H9 (cell line): Measurements from ENCODE around the gene LGALS14. TPM values are rescaled to one million over a fixed set of nuclear protein-coding genes. Genes with fewer than 3 reads are reported as not detected.

Experiments used
- DNase-seq: peaks from one replicate; pipeline ENCODE4 v3.0.0-alpha.2; 2017
- H2AFZ ChIP-seq: one replicate; pipeline ENCODE4 v1.6.1; 2013; ENCODE audit warnings: mild to moderate bottlenecking, low read length, control low read depth, moderate library complexity
- H2AK5ac ChIP-seq: 2 replicates; pipeline ENCODE4 v1.6.1; 2013; ENCODE audit warnings: low read length, control low read depth, mixed read lengths; ENCODE audit not compliant: insufficient read length
- H2BK120ac ChIP-seq: one replicate; pipeline ENCODE4 v1.6.1; 2013; ENCODE audit warnings: low read depth, mild to moderate bottlenecking, low read length, control low read depth, inconsistent platforms; ENCODE audit not compliant: poor library complexity, severe bottlenecking
- H2BK12ac ChIP-seq: 2 replicates; pipeline ENCODE4 v1.6.1; 2013; ENCODE audit warnings: low read length, control low read depth, mixed read lengths, low read depth; ENCODE audit not compliant: insufficient read length
- H2BK15ac ChIP-seq: 2 replicates; pipeline ENCODE4 v1.6.1; 2013; ENCODE audit warnings: low read depth, low read length, control low read depth
- H2BK20ac ChIP-seq: one replicate; pipeline ENCODE4 v1.6.1; 2013; ENCODE audit warnings: low read depth, mild to moderate bottlenecking, low read length, control low read depth, inconsistent platforms; ENCODE audit not compliant: poor library complexity, severe bottlenecking
- H2BK5ac ChIP-seq: 2 replicates; pipeline ENCODE4 v1.6.1; 2013; ENCODE audit warnings: low read length, control low read depth, mixed read lengths; ENCODE audit not compliant: insufficient read length
- H3K14ac ChIP-seq: 2 replicates; pipeline ENCODE4 v1.6.1; 2013; ENCODE audit warnings: low read length, control low read depth; ENCODE audit not compliant: insufficient read depth
- H3K18ac ChIP-seq: 2 replicates; pipeline ENCODE4 v1.6.1; 2013; ENCODE audit warnings: low read depth, mild to moderate bottlenecking, mixed read lengths, low read length, control low read depth; ENCODE audit not compliant: insufficient read length
- H3K23ac ChIP-seq: 2 replicates; pipeline ENCODE4 v1.6.1; 2013; ENCODE audit warnings: low read length, control low read depth, mixed read lengths, low read depth; ENCODE audit not compliant: insufficient read length
- H3K23me2 ChIP-seq: 2 replicates; pipeline ENCODE4 v1.6.1; 2013; ENCODE audit warnings: low read depth, mild to moderate bottlenecking, mixed read lengths, low read length, control low read depth; ENCODE audit not compliant: insufficient read length, poor library complexity, severe bottlenecking
- H3K27ac ChIP-seq: 2 replicates; pipeline ENCODE4 v1.5.1; 2013; ENCODE audit warnings: low read length, control low read depth, mixed read lengths, low read depth; ENCODE audit not compliant: insufficient read length
- H3K27me3 ChIP-seq: 2 replicates; pipeline ENCODE4 v1.6.1; 2013; ENCODE audit warnings: low read length, control low read depth, inconsistent platforms; ENCODE audit not compliant: insufficient read depth
- H3K4ac ChIP-seq: 2 replicates; pipeline ENCODE4 v1.6.1; 2013; ENCODE audit warnings: low read depth, mild to moderate bottlenecking, control low read depth, inconsistent platforms, low read length, moderate library complexity
- H3K4me1 ChIP-seq: 2 replicates; pipeline ENCODE4 v1.6.1; 2013; ENCODE audit warnings: low read length, control low read depth, inconsistent platforms; ENCODE audit not compliant: insufficient read depth
- H3K4me2 ChIP-seq: 2 replicates; pipeline ENCODE4 v1.6.1; 2013; ENCODE audit warnings: low read length, control low read depth, mixed read lengths; ENCODE audit not compliant: insufficient read length, insufficient read depth
- H3K56ac ChIP-seq: 2 replicates; pipeline ENCODE4 v1.6.1; 2013; ENCODE audit warnings: low read depth, mild to moderate bottlenecking, mixed read lengths, low read length, control low read depth; ENCODE audit not compliant: insufficient read length
- H3K79me1 ChIP-seq: 2 replicates; pipeline ENCODE4 v1.6.1; 2013; ENCODE audit warnings: low read depth, mild to moderate bottlenecking, moderate library complexity, low read length, control low read depth, inconsistent platforms; ENCODE audit not compliant: insufficient read depth, poor library complexity, severe bottlenecking
- H3K79me2 ChIP-seq: 2 replicates; pipeline ENCODE4 v1.6.1; 2013; ENCODE audit warnings: low read length, control low read depth, inconsistent platforms; ENCODE audit not compliant: insufficient read depth
- H3K9ac ChIP-seq: 2 replicates; pipeline ENCODE4 v1.6.1; 2013; ENCODE audit warnings: low read length, control low read depth, mixed read lengths; ENCODE audit not compliant: insufficient read length; ENCODE audit errors: extremely low read depth
- H3K9me3 ChIP-seq: one replicate; pipeline ENCODE4 v1.6.1; 2013; ENCODE audit warnings: low read depth, low read length, inconsistent platforms; ENCODE audit not compliant: control insufficient read depth
- H3T11ph ChIP-seq: one replicate; pipeline ENCODE4 v1.6.1; 2013; ENCODE audit warnings: mild to moderate bottlenecking, low read length, control low read depth, inconsistent platforms
- H4K20me1 ChIP-seq: one replicate; pipeline ENCODE4 v1.6.1; 2013; ENCODE audit not compliant: control insufficient read depth, insufficient read length, insufficient read depth
- H4K5ac ChIP-seq: 2 replicates; pipeline ENCODE4 v1.6.1; 2013; ENCODE audit warnings: low read depth, mild to moderate bottlenecking, mixed read lengths, low read length, control low read depth; ENCODE audit not compliant: insufficient read length
- H4K8ac ChIP-seq: replicated peaks from 2 replicates; pipeline ENCODE4 v1.6.1; 2013; ENCODE audit warnings: low read length, control low read depth, mixed read lengths, low read depth; ENCODE audit not compliant: insufficient read length
- H4K91ac ChIP-seq: 2 replicates; pipeline ENCODE4 v1.6.1; 2013; ENCODE audit warnings: low read depth, mild to moderate bottlenecking, moderate library complexity, mixed read lengths, low read length, control low read depth; ENCODE audit not compliant: insufficient read length
- H3K27ac Mint-ChIP-seq, 3 experiments: 2 replicates in 2 of 3; 3 replicates in 1 of 3; pipeline ENCODE4 v1.8.0; 2020 to 2021; ENCODE audit warnings: mixed read lengths in 3 of 3, mild to moderate bottlenecking in 1 of 3, moderate library complexity in 1 of 3
- H3K27me3 Mint-ChIP-seq: 2 replicates; pipeline ENCODE4 v1.8.0; 2021; ENCODE audit warnings: low read depth, mild to moderate bottlenecking, moderate library complexity, mixed read lengths
- H3K36me3 Mint-ChIP-seq, 3 experiments: 2 replicates in 2 of 3; 3 replicates in 1 of 3; pipeline ENCODE4 v1.8.0; 2020 to 2021; ENCODE audit warnings: low read depth in 3 of 3, mixed read lengths in 3 of 3; ENCODE audit not compliant: insufficient read depth in 1 of 3
- H3K4me1 Mint-ChIP-seq, 2 experiments: 2 replicates each; pipeline ENCODE4 v1.8.0; 2020; ENCODE audit warnings: mixed read lengths in 2 of 2
- H3K4me3 Mint-ChIP-seq, 2 experiments: 2 replicates in 1 of 2; 3 replicates in 1 of 2; pipeline ENCODE4 v1.8.0; 2020 to 2021; ENCODE audit warnings: mild to moderate bottlenecking in 2 of 2, mixed read lengths in 2 of 2, moderate library complexity in 1 of 2
- H3K9me3 Mint-ChIP-seq, 2 experiments: 2 replicates in 1 of 2; 3 replicates in 1 of 2; pipeline ENCODE4 v1.8.0; 2020; ENCODE audit warnings: mild to moderate bottlenecking in 2 of 2, mixed read lengths in 2 of 2, moderate library complexity in 1 of 2
- WGBS: extraction: QIAGEN DNeasy Blood & Tissue Kit; methylation state at CpG from one replicate; pipeline ENCODE4 v1.1.7; 2013; ENCODE audit warnings: missing lambda C conversion rate, low lambda C conversion rate, mixed read lengths; ENCODE audit not compliant: insufficient read length; ENCODE audit errors: extremely low coverage; 5-methylcytosine and 5-hydroxymethylcytosine counted together
- total RNA-seq: library from RNA; stranded (reverse); gene quantifications from 2 replicates; pipeline ENCODE4 v1.2.1, GENCODE V29; 2021
- TF ChIP-seq, protein P1 (sequence below): fragments of 200-600 bp; sonication (generic); conservative IDR thresholded peaks from 3 replicates; pipeline ENCODE4 v1.8.0; 2021; ENCODE audit warnings: antibody characterized with exemption, mild to moderate bottlenecking

The LGALS14 gene
- total RNA-seq, 1 experiment from 2014 or later, result not detected

DNA sequence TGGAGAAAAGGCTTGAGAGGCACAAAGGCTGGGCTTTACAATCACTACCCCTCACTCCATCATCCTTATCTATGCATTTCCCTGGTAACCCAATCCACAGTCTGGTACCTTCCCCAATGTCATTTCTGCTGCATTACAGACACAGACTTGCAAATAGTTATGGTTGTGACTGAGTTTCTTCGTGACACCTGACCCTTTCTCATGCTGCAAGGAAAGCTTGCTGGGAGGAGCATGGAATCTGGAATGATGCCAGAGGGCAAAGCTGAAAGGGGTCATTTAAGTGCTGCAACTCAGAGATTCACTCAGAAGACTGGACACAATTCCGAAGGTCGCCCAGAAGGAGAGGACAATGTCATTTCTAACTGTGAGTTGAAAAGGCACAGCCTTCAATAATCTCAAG is 48.7 kb upstream of the LGALS14 start, which contains the start of gene LGALS16:
Gene LGALS16, plus strand, starts transcription at position 301 of the 400 bp plus-strand sequence. Its CDS starts 49 bp downstream, at position 350.
- no peak within 1 kb of the TSS for H2BK20ac ChIP-seq
- no peak within 1 kb of the TSS for H3K4ac ChIP-seq
- peaks cover 54% of the 10 kb centered on the region for H3K27me3 Mint-ChIP-seq
- H3K9ac ChIP-seq, result no peak within 1 kb of the TSS
- no peak within 1 kb of the TSS for H3T11ph ChIP-seq
- no peak within 1 kb of the TSS for H2BK120ac ChIP-seq
- TF ChIP-seq, protein P1, sequence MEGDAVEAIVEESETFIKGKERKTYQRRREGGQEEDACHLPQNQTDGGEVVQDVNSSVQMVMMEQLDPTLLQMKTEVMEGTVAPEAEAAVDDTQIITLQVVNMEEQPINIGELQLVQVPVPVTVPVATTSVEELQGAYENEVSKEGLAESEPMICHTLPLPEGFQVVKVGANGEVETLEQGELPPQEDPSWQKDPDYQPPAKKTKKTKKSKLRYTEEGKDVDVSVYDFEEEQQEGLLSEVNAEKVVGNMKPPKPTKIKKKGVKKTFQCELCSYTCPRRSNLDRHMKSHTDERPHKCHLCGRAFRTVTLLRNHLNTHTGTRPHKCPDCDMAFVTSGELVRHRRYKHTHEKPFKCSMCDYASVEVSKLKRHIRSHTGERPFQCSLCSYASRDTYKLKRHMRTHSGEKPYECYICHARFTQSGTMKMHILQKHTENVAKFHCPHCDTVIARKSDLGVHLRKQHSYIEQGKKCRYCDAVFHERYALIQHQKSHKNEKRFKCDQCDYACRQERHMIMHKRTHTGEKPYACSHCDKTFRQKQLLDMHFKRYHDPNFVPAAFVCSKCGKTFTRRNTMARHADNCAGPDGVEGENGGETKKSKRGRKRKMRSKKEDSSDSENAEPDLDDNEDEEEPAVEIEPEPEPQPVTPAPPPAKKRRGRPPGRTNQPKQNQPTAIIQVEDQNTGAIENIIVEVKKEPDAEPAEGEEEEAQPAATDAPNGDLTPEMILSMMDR, result no peak
- H2AK5ac ChIP-seq, result no peak within 1 kb of the TSS
- no peak within 1 kb of the TSS for H4K5ac ChIP-seq
- H3K36me3 Mint-ChIP-seq, result no peaks in the 10 kb centered on the region
- H3K4me1 Mint-ChIP-seq, result peaks cover 0 to 2% of the 10 kb centered on the region in 2 experiments; a peak in 1 of 4 replicates
- H3K4me3 Mint-ChIP-seq, result no peak within 1 kb of the TSS
- H3K27ac Mint-ChIP-seq, result no peak within 1 kb of the TSS
- no peaks in the 10 kb centered on the region for H3K79me1 ChIP-seq
- no peaks in the 10 kb centered on the region for H4K20me1 ChIP-seq
- H3K27me3 ChIP-seq, result no peaks in the 10 kb centered on the region
- no peaks in the 10 kb centered on the region for H3K9me3 Mint-ChIP-seq
- no peaks in the 10 kb centered on the region for H3K79me2 ChIP-seq
- WGBS, result no CpG with 5 or more reads among the region's 3 CpGs
- no peak for DNase-seq
- no peak within 1 kb of the TSS for H3K56ac ChIP-seq
- no peak within 1 kb of the TSS for H3K18ac ChIP-seq
- no peaks in the 10 kb centered on the region for H3K4me1 ChIP-seq
- no peak within 1 kb of the TSS for H3K4me2 ChIP-seq
- no peaks in the 10 kb centered on the region for H3K9me3 ChIP-seq
- no peaks in the 10 kb centered on the region for H3K23me2 ChIP-seq
- no peak within 1 kb of the TSS for H2AFZ ChIP-seq
- H2BK15ac ChIP-seq, result no peak within 1 kb of the TSS
- H3K23ac ChIP-seq, result no peak within 1 kb of the TSS
- H3K27ac ChIP-seq, result no peak within 1 kb of the TSS
- H4K8ac ChIP-seq, result no peak within 1 kb of the TSS
- no peak within 1 kb of the TSS for H2BK5ac ChIP-seq
- no peak within 1 kb of the TSS for H3K14ac ChIP-seq
- H4K91ac ChIP-seq, result no peak within 1 kb of the TSS
- H2BK12ac ChIP-seq, result no peak within 1 kb of the TSS
